ENCODE measurements around the gene CRACR2B. TPM values are rescaled to one million over a fixed set of nuclear protein-coding genes. Genes with fewer than 3 reads are reported as not detected.

CRACR2B gene
- total RNA-seq, 1 donor: 0.72 TPM

DNA sequence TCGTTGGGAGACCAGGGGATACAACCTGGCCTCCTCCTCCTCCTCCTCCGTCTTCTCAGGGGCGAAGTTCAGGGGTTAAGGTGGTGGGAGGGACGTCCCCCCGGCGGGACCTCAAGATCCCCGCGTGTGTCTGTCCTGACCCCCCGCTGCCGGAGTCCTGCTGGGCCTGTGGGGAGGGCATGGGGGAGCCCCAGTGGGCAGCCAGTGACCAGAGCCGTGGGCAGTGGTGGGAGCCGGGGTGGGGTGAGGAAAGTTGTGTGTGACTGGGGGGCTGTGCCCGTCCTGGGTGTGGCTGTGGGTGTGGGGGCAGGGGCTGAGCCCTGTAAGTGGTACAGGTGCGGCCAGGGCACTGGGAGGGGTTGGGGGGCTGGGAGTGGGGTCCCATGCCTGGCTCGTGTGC lies 25.0 kb downstream of the CRACR2B start:
- Histone ChIP-seq H4K20me1 (ENCODE audit: insufficient read depth, low read length) (peaks cover 57% of the 10 kb centered on the region), H3K27ac (ENCODE audit: low read depth, low read length) (no peak overlapping the region), H3K36me3 (ENCODE audit: insufficient read depth, low read length) (peaks cover 6% of the 10 kb centered on the region), H3K4me3 (ENCODE audit: insufficient read depth, low read length) (no peak overlapping the region), H3K4me1 (ENCODE audit: insufficient read depth, low read length) (peaks cover 4% of the 10 kb centered on the region), H3K79me2 (ENCODE audit: insufficient read depth, low read length) (peaks cover 90% of the 10 kb centered on the region), H2AFZ (ENCODE audit: low read length) (no peak overlapping the region), H3K9me3 (ENCODE audit: low read depth, low read length) (no peaks in the 10 kb centered on the region), H3K27me3 (ENCODE audit: insufficient read depth, low read length) (no peaks in the 10 kb centered on the region), H3K4me2 (ENCODE audit: insufficient read depth, low read length) (no peak overlapping the region)
- TF ChIP-seq, protein P1, sequence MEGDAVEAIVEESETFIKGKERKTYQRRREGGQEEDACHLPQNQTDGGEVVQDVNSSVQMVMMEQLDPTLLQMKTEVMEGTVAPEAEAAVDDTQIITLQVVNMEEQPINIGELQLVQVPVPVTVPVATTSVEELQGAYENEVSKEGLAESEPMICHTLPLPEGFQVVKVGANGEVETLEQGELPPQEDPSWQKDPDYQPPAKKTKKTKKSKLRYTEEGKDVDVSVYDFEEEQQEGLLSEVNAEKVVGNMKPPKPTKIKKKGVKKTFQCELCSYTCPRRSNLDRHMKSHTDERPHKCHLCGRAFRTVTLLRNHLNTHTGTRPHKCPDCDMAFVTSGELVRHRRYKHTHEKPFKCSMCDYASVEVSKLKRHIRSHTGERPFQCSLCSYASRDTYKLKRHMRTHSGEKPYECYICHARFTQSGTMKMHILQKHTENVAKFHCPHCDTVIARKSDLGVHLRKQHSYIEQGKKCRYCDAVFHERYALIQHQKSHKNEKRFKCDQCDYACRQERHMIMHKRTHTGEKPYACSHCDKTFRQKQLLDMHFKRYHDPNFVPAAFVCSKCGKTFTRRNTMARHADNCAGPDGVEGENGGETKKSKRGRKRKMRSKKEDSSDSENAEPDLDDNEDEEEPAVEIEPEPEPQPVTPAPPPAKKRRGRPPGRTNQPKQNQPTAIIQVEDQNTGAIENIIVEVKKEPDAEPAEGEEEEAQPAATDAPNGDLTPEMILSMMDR (IDR thresholded peaks at IDR 0.05; ENCODE audit: extremely low read depth, low read depth, low read length): no peak
- no peak for DNase-seq (ENCODE audit: insufficient read length, low spot score, missing footprints)

DNA sequence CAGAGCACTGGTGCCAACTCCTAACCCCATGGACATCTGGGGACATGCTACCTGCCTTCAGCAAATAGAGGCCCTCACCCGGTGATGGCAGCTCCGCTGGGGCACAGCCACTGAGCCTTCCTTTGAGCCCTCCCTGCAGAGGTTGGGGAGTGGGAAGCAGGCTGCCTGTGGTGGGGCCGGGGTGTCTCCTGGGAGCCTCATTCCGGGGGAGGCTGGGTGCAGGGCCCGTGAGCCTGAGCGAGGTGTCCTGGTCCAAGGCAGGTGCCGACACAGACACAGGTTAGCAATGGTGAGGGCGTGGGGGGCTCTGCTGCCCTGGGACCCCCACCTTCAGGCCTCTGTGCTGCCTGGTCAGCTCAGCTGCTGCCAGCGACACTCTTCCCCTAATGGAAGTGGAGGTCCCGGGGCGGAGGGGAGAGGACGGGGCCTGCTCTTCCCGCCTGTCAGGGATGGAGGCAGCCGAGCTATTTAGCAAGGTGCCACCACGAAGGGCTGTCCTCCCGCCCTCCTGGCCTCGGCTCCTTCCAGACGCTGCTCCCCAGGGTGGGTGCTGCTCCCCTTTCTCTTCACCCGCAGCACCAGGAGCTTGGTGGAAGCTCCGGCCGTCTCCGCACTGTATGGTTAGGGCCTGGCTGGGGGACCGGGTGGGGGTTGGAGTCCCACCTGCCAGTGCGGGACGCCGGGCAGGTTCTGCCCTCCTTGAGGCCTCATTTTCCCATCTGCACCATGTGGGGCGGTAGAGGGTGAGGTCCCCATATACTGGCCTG lies 26.1 kb downstream of the CRACR2B start:
- peaks cover 57% of the 10 kb centered on the region for H4K20me1 ChIP-seq (ENCODE audit: insufficient read depth, low read length)
- no peaks in the 10 kb centered on the region for H3K9me3 ChIP-seq (ENCODE audit: low read depth, low read length)
- H3K79me2 ChIP-seq (ENCODE audit: insufficient read depth, low read length): peaks cover 89% of the 10 kb centered on the region

DNA sequence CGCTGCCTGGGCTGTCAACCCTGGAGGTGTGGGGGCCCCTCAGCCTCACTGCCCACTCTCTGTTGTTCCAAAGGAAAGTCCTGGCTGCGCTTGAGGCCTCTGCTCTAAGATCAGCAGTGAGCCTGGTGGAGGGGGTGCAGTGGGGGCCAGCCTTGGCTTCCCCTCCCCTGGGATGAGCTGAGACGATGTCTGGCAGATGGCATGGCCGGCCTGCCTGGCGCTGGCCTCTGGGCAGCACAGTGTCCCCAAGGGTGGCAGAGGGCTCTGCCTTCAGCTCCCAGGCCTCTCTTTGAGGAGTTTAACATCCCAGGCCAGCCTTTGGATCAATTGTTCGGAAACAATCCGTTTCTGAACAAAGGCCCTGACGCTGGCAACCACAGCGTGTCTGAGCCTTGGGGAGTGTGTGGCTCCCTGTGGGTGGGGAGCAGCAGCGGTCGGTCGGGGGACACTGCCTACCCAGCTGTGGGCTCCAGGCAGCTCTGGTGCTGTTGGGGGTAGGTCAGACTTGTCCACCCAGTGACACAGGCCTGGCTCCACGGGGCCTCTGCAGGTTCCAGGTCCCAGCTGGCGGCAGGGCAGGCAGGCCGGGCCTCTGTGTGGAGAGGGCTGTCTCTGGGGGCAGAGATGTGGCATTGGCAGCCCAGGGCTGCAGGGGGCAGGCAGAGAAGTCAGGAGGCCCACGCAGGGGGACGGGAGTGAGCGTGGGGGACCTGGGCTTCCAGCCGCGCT lies 27.0 kb downstream of the CRACR2B start:
- DNase-seq (ENCODE audit: insufficient read length, low spot score, missing footprints): no peak
- peaks cover 59% of the 10 kb centered on the region for H4K20me1 ChIP-seq (ENCODE audit: insufficient read depth, low read length)
- H3K4me2 ChIP-seq (ENCODE audit: insufficient read depth, low read length): no peak overlapping the region
- H3K4me1 ChIP-seq (ENCODE audit: insufficient read depth, low read length): peaks cover 4% of the 10 kb centered on the region
- no peaks in the 10 kb centered on the region for H3K9me3 ChIP-seq (ENCODE audit: low read depth, low read length)
- peaks cover 8% of the 10 kb centered on the region for H3K36me3 ChIP-seq (ENCODE audit: insufficient read depth, low read length)
- H2AFZ ChIP-seq (ENCODE audit: low read length): no peak overlapping the region
- no peak overlapping the region for H3K27ac ChIP-seq (ENCODE audit: low read depth, low read length)
- H3K4me3 ChIP-seq (ENCODE audit: insufficient read depth, low read length): no peak overlapping the region
- TF ChIP-seq, protein P1 (IDR thresholded peaks at IDR 0.05; ENCODE audit: extremely low read depth, low read depth, low read length): no peak
- H3K79me2 ChIP-seq (ENCODE audit: insufficient read depth, low read length): peaks cover 89% of the 10 kb centered on the region
- no peaks in the 10 kb centered on the region for H3K27me3 ChIP-seq (ENCODE audit: insufficient read depth, low read length)

More for the DNA sequence above, 26.1 kb downstream of the CRACR2B start:
- Histone ChIP-seq H3K4me2 (ENCODE audit: insufficient read depth, low read length) (no peak overlapping the region), H3K4me3 (ENCODE audit: insufficient read depth, low read length) (no peak overlapping the region), H2AFZ (ENCODE audit: low read length) (no peak overlapping the region), H3K36me3 (ENCODE audit: insufficient read depth, low read length) (peaks cover 8% of the 10 kb centered on the region), H3K27ac (ENCODE audit: low read depth, low read length) (no peak overlapping the region), H3K27me3 (ENCODE audit: insufficient read depth, low read length) (no peaks in the 10 kb centered on the region), H3K4me1 (ENCODE audit: insufficient read depth, low read length) (no peaks in the 10 kb centered on the region)
- DNase-seq (ENCODE audit: insufficient read length, low spot score, missing footprints): no peak
- TF ChIP-seq, protein P1 (IDR thresholded peaks at IDR 0.05; ENCODE audit: extremely low read depth, low read depth, low read length): no peak

DNA sequence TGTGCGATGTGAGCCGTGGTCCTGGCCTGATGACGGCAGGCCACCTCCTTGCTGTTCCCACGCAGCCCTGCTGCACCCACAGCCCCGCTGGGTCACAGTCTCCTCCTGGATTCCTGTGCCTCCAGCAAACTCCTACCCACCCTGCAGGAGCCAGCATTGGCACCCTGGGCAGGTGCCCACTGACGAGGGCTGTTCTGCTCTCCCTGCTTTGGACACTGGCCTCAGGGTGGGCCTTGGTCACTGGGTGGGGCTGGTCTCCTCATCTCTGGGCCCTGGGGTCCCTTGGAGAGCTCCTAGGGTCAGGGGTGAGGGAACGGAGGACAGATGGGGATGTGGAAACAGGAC lies 27.6 kb downstream of the CRACR2B start:
- H3K36me3 ChIP-seq (ENCODE audit: insufficient read depth, low read length): peaks cover 6% of the 10 kb centered on the region
- peaks cover 63% of the 10 kb centered on the region for H4K20me1 ChIP-seq (ENCODE audit: insufficient read depth, low read length)
- H3K9me3 ChIP-seq (ENCODE audit: low read depth, low read length): no peaks in the 10 kb centered on the region
- H3K4me2 ChIP-seq (ENCODE audit: insufficient read depth, low read length): no peak overlapping the region
- TF ChIP-seq, protein P1 (IDR thresholded peaks at IDR 0.05; ENCODE audit: extremely low read depth, low read depth, low read length): no peak
- DNase-seq (ENCODE audit: insufficient read length, low spot score, missing footprints): no peak
- no peak overlapping the region for H3K27ac ChIP-seq (ENCODE audit: low read depth, low read length)
- H2AFZ ChIP-seq (ENCODE audit: low read length): no peak overlapping the region
- peaks cover 90% of the 10 kb centered on the region for H3K79me2 ChIP-seq (ENCODE audit: insufficient read depth, low read length)
- no peak overlapping the region for H3K4me3 ChIP-seq (ENCODE audit: insufficient read depth, low read length)
- H3K27me3 ChIP-seq (ENCODE audit: insufficient read depth, low read length): no peaks in the 10 kb centered on the region
- H3K4me1 ChIP-seq (ENCODE audit: insufficient read depth, low read length): peaks cover 7% of the 10 kb centered on the region
